ENCODE data around the gene EPG5. TPM values are rescaled to one million over a fixed set of nuclear protein-coding genes. Genes with fewer than 3 reads are reported as not detected.

Gene EPG5
- total RNA-seq, 1 donor from 2014 or later, result 23.3 TPM

- H3K4me3 Mint-ChIP-seq (ENCODE audit: unreplicated experiment), result no peak overlapping the region
- no peaks in the 10 kb centered on the region for H3K9me3 Mint-ChIP-seq (ENCODE audit: low read depth)
- no peaks in the 10 kb centered on the region for H3K4me1 Mint-ChIP-seq (ENCODE audit: low read depth)
- H3K27me3 Mint-ChIP-seq (ENCODE audit: low read depth), result no peaks in the 10 kb centered on the region
- peaks cover 35% of the 10 kb centered on the region for H3K36me3 Mint-ChIP-seq (ENCODE audit: low read depth)
- H3K27ac Mint-ChIP-seq (ENCODE audit: unreplicated experiment), result no peak overlapping the region
- DNase-seq (ENCODE audit: low spot score), result no peak
- TF ChIP-seq, protein P1, sequence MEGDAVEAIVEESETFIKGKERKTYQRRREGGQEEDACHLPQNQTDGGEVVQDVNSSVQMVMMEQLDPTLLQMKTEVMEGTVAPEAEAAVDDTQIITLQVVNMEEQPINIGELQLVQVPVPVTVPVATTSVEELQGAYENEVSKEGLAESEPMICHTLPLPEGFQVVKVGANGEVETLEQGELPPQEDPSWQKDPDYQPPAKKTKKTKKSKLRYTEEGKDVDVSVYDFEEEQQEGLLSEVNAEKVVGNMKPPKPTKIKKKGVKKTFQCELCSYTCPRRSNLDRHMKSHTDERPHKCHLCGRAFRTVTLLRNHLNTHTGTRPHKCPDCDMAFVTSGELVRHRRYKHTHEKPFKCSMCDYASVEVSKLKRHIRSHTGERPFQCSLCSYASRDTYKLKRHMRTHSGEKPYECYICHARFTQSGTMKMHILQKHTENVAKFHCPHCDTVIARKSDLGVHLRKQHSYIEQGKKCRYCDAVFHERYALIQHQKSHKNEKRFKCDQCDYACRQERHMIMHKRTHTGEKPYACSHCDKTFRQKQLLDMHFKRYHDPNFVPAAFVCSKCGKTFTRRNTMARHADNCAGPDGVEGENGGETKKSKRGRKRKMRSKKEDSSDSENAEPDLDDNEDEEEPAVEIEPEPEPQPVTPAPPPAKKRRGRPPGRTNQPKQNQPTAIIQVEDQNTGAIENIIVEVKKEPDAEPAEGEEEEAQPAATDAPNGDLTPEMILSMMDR (IDR thresholded peaks at IDR 0.05), result no peak
Measured at GRCh38 chr18:45900623-45901022, 66.5 kb downstream of the EPG5 start.

DNA sequence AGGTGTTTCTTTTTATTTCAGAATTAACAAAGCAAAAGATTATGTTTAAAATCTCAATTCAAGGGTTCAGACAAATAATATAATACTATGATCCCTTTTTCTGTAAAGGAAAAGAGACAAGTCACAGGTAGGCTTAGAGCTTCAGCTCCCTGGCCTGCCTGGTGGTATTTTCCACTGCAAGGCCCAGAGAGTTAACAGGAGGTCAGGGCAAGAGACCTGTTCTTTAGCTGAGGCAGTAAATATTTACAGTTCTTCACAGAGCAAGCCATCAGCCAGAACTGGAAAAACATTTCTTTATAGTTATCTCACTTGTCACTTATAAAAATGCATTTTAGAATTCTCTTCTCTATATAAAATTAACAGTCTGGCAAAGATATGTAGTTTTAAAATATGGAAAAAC lies 70.1 kb downstream of the EPG5 start:
- Mint-ChIP-seq H3K27me3 (ENCODE audit: low read depth) (no peaks in the 10 kb centered on the region), H3K4me1 (ENCODE audit: low read depth) (no peaks in the 10 kb centered on the region), H3K9me3 (ENCODE audit: low read depth) (no peaks in the 10 kb centered on the region), H3K36me3 (ENCODE audit: low read depth) (peaks cover 28% of the 10 kb centered on the region), H3K4me3 (ENCODE audit: unreplicated experiment) (no peak overlapping the region), H3K27ac (ENCODE audit: unreplicated experiment) (no peak overlapping the region)
- no peak for DNase-seq (ENCODE audit: low spot score)
- TF ChIP-seq, protein P1 (IDR thresholded peaks at IDR 0.05), result no peak

DNA sequence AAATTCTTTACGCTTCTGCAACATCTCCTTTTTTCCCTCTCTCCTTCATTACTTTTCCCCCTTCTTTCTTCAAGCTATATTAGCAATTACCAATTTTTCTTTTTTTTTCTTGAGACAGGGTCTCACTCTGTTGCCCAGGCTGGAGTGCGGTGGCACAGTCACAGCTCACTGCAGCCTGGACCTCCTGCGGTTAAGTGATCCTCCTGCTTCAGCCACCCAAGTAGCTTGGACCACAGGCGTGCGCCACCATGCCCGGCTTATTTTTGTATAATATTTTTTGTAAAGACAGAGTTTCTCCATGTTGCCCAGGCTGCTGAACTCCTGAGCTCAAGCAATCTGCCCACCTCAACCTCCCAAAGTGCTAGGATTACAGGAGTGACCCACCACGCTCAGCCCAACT lies 70.7 kb downstream of the EPG5 start:
- Mint-ChIP-seq H3K9me3 (ENCODE audit: low read depth) (no peaks in the 10 kb centered on the region), H3K4me3 (ENCODE audit: unreplicated experiment) (no peak overlapping the region), H3K4me1 (ENCODE audit: low read depth) (no peaks in the 10 kb centered on the region), H3K27me3 (ENCODE audit: low read depth) (no peaks in the 10 kb centered on the region), H3K27ac (ENCODE audit: unreplicated experiment) (no peak overlapping the region), H3K36me3 (ENCODE audit: low read depth) (peaks cover 23% of the 10 kb centered on the region)
- DNase-seq (ENCODE audit: low spot score), result no peak
- TF ChIP-seq, protein P1 (IDR thresholded peaks at IDR 0.05), result no peak

- TF ChIP-seq, protein P1 (IDR thresholded peaks at IDR 0.05), result no peak
- H3K27ac Mint-ChIP-seq (ENCODE audit: unreplicated experiment), result no peak overlapping the region
- no peaks in the 10 kb centered on the region for H3K4me1 Mint-ChIP-seq (ENCODE audit: low read depth)
- DNase-seq (ENCODE audit: low spot score), result no peak
- H3K27me3 Mint-ChIP-seq (ENCODE audit: low read depth), result no peaks in the 10 kb centered on the region
- peaks cover 19% of the 10 kb centered on the region for H3K36me3 Mint-ChIP-seq (ENCODE audit: low read depth)
- no peak overlapping the region for H3K4me3 Mint-ChIP-seq (ENCODE audit: unreplicated experiment)
- H3K9me3 Mint-ChIP-seq (ENCODE audit: low read depth), result no peaks in the 10 kb centered on the region
Measured at GRCh38 chr18:45895339-45895738, 71.8 kb downstream of the EPG5 start.

DNA sequence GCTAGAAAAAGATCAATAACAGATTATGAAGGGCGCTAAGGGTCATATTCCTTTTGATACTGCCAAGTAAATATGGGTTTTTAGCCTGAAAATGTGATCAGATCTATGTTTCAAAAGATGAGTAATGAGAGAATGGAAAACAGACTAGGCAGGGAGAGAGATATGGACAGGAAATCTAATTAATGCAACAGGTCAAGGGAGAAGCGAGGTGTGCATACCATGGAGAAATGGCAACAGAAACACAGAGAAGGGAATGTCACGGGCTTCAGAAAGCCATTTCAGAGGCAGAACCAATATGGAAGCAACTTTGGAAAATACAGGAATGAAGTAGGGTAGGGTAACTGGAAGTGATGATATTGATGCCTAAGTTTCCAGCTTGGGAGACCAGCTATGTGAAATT lies 72.3 kb downstream of the EPG5 start:
- Mint-ChIP-seq H3K9me3 (ENCODE audit: low read depth) (no peaks in the 10 kb centered on the region), H3K36me3 (ENCODE audit: low read depth) (peaks cover 19% of the 10 kb centered on the region), H3K27me3 (ENCODE audit: low read depth) (no peaks in the 10 kb centered on the region), H3K4me1 (ENCODE audit: low read depth) (no peaks in the 10 kb centered on the region), H3K27ac (ENCODE audit: unreplicated experiment) (no peak overlapping the region), H3K4me3 (ENCODE audit: unreplicated experiment) (no peak overlapping the region)
- DNase-seq (ENCODE audit: low spot score), result no peak
- TF ChIP-seq, protein P1 (IDR thresholded peaks at IDR 0.05), result no peak

Measured in chondrocyte (in vitro differentiated cells).